SKM-1 treated with dmso at 0.1 percent for 144 hours (cell line): ENCODE data around the gene KLHL30.
A peak's percentile ranks its signal among the peaks of the same experiment; 100 is the strongest.

Experiments
- DNase-seq: peaks from one replicate; lab custom pipeline; 2025; ENCODE audit not compliant: unreplicated experiment; lab: John Stamatoyannopoulos, UW

KLHL30 gene

GRCh38 chr2:238130111-238130695, 8.3 kb upstream of the KLHL30 start:
- no peak for DNase-seq

GRCh38 chr2:238130696-238131628, 7.5 kb upstream of the KLHL30 start:
- DNase-seq, result no peak

GRCh38 chr2:238131761-238132462, 6.6 kb upstream of the KLHL30 start:
- DNase-seq, result no peak

- no peak for DNase-seq
Observed at GRCh38 chr2:238132463-238133450, 5.7 kb upstream of the KLHL30 start.

GRCh38 chr2:238133499-238134392, 4.7 kb upstream of the KLHL30 start:
- no peak for DNase-seq

- no peak for DNase-seq
Observed at GRCh38 chr2:238134393-238134785, 4.1 kb upstream of the KLHL30 start.

GRCh38 chr2:238135601-238136150, 2.8 kb upstream of the KLHL30 start:
- no peak for DNase-seq

GRCh38 chr2:238136820-238137537, 1.5 kb upstream of the KLHL30 start:
- DNase-seq, result peak; percentile 50

- no peak for DNase-seq
Observed at GRCh38 chr2:238137885-238138284, 583 bp upstream of the KLHL30 start.

- DNase-seq, result no peak
Observed at GRCh38 chr2:238139196-238140039, 950 bp downstream of the KLHL30 start.

GRCh38 chr2:238140040-238140439, 1.6 kb downstream of the KLHL30 start:
- DNase-seq, result no peak

- DNase-seq, result no peak
Observed at GRCh38 chr2:238140721-238141540, 2.5 kb downstream of the KLHL30 start.

GRCh38 chr2:238141541-238142318, 3.3 kb downstream of the KLHL30 start:
- no peak for DNase-seq

GRCh38 chr2:238142382-238143205, 4.1 kb downstream of the KLHL30 start:
- DNase-seq, result no peak

- no peak for DNase-seq
Observed at GRCh38 chr2:238143239-238143951, 4.9 kb downstream of the KLHL30 start.
